GM23338 (cell line): ENCODE data around the gene ZFX. TPM values are rescaled to one million over a fixed set of nuclear protein-coding genes. Genes with fewer than 3 reads are reported as not detected.

Source experiments
- ATAC-seq: fragments of 200-7000 bp; cut with Tn5 transposase; 3 replicates; pipeline ENCODE4 v1.9.1; 2020
- DNase-seq: peaks from one replicate; pipeline ENCODE4 v3.0.0-alpha.2; 2015; ENCODE audit warnings: low spot score
- H2AFZ ChIP-seq: fragments of 200-600 bp; sonication (generic); 2 replicates; pipeline ENCODE4 v1.8.0; 2016; ENCODE audit warnings: antibody characterized with exemption, mild to moderate bottlenecking, moderate library complexity
- H3F3A ChIP-seq: fragments of 200-600 bp; sonication (generic); replicated peaks from 2 replicates; pipeline ENCODE4 v1.8.0; 2017; ENCODE audit warnings: antibody characterized with exemption, mixed run types, low read depth
- H3K27ac ChIP-seq: fragments of 200-600 bp; sonication (generic); 2 replicates; pipeline ENCODE4 v1.6.1; 2016; ENCODE audit warnings: low read depth
- H3K27me3 ChIP-seq: fragments of 200-600 bp; sonication (generic); 2 replicates; pipeline ENCODE4 v1.8.0; 2016; ENCODE audit warnings: mild to moderate bottlenecking, mixed run types, moderate library complexity; ENCODE audit not compliant: insufficient read depth
- H3K36me3 ChIP-seq: fragments of 200-600 bp; sonication (generic); 2 replicates; pipeline ENCODE4 v1.8.0; 2016; ENCODE audit warnings: mild to moderate bottlenecking; ENCODE audit not compliant: insufficient read depth
- H3K4me1 ChIP-seq: fragments of 200-600 bp; sonication (generic); 2 replicates; pipeline ENCODE4 v1.8.0; 2016; ENCODE audit warnings: mild to moderate bottlenecking, moderate library complexity; ENCODE audit not compliant: insufficient read depth
- H3K4me2 ChIP-seq: fragments of 200-600 bp; sonication (generic); 2 replicates; pipeline ENCODE4 v1.7.1; 2017; ENCODE audit warnings: mixed run types
- H3K4me3 ChIP-seq: fragments of 200-600 bp; sonication (generic); 2 replicates; pipeline ENCODE4 v1.6.1; 2016; ENCODE audit warnings: mixed run types
- H3K79me2 ChIP-seq: fragments of 200-600 bp; sonication (generic); replicated peaks from 2 replicates; pipeline ENCODE4 v1.8.0; 2017; ENCODE audit warnings: mild to moderate bottlenecking; ENCODE audit not compliant: insufficient read depth
- H3K9me2 ChIP-seq: fragments of 200-600 bp; sonication (generic); 2 replicates; pipeline ENCODE4 v1.8.0; 2017; ENCODE audit not compliant: insufficient read depth
- H4K20me1 ChIP-seq: fragments of 200-600 bp; sonication (generic); replicated peaks from 2 replicates; pipeline ENCODE4 v1.8.0; 2017; ENCODE audit warnings: mild to moderate bottlenecking; ENCODE audit not compliant: insufficient read depth
- H3K27ac Mint-ChIP-seq: 2 replicates; pipeline ENCODE4 v1.8.0; 2020; ENCODE audit warnings: inconsistent platforms, mild to moderate bottlenecking, moderate library complexity, mixed read lengths
- H3K27me3 Mint-ChIP-seq: 3 replicates; pipeline ENCODE4 v1.8.0; 2022; ENCODE audit warnings: low read depth, mild to moderate bottlenecking, moderate library complexity, mixed read lengths, inconsistent platforms; ENCODE audit not compliant: insufficient read depth, poor library complexity
- H3K36me3 Mint-ChIP-seq: 3 replicates; pipeline ENCODE4 v1.8.0; 2021; ENCODE audit warnings: low read depth, mild to moderate bottlenecking, inconsistent platforms, moderate library complexity, mixed read lengths
- H3K4me1 Mint-ChIP-seq: 3 replicates; pipeline ENCODE4 v1.8.0; 2020; ENCODE audit warnings: mild to moderate bottlenecking, inconsistent platforms, mixed read lengths
- H3K4me3 Mint-ChIP-seq: 3 replicates; pipeline ENCODE4 v1.8.0; 2021; ENCODE audit warnings: moderate library complexity, mild to moderate bottlenecking, inconsistent platforms, mixed read lengths
- H3K9me3 Mint-ChIP-seq: 3 replicates; pipeline ENCODE4 v1.8.0; 2020; ENCODE audit warnings: moderate library complexity, mild to moderate bottlenecking, inconsistent platforms, mixed read lengths
- CREB1 ChIP-seq: fragments of 250-450 bp; sonication (Bioruptor Pico); IDR thresholded peaks from 2 replicates; pipeline ENCODE4 v1.5.0; 2020; ENCODE audit warnings: low read depth, mild to moderate bottlenecking, moderate library complexity
- EZH2 ChIP-seq: fragments of 200-600 bp; sonication (generic); IDR thresholded peaks from one replicate; pipeline ENCODE4 v1.8.0; 2017; ENCODE audit warnings: antibody characterized with exemption, mild to moderate bottlenecking, low read depth; ENCODE audit not compliant: unreplicated experiment
- EZH2phosphoT487 ChIP-seq: fragments of 200-600 bp; sonication (generic); IDR thresholded peaks from one replicate; pipeline ENCODE4 v1.8.1; 2018; ENCODE audit warnings: antibody characterized with exemption; ENCODE audit not compliant: unreplicated experiment
- JUNB ChIP-seq: IDR thresholded peaks from one replicate; pipeline ENCODE4 v1.6.1; 2016; ENCODE audit warnings: antibody characterized with exemption; ENCODE audit not compliant: unreplicated experiment
- NANOG ChIP-seq: IDR thresholded peaks from 2 replicates; pipeline ENCODE4 v1.6.1; 2016; ENCODE audit warnings: antibody characterized with exemption, borderline replicate concordance
- POLR2AphosphoS5 ChIP-seq: IDR thresholded peaks from 2 replicates; pipeline ENCODE4 v1.6.1; 2016; ENCODE audit warnings: antibody characterized with exemption, low read depth
- STAT1 ChIP-seq: IDR thresholded peaks from one replicate; pipeline ENCODE4 v1.6.1; 2016; ENCODE audit warnings: antibody characterized with exemption; ENCODE audit not compliant: unreplicated experiment
- ZNF114 ChIP-seq: fragments of 250-450 bp; sonication (Bioruptor Pico); IDR thresholded peaks from 2 replicates; pipeline ENCODE4 v1.5.0; 2020; ENCODE audit warnings: mild to moderate bottlenecking, moderate library complexity
- ZNF331 ChIP-seq: fragments of 250-450 bp; sonication (Bioruptor Pico); IDR thresholded peaks from 2 replicates; pipeline ENCODE4 v1.5.0; 2020; ENCODE audit warnings: low read depth, mild to moderate bottlenecking, moderate library complexity
- polyA plus RNA-seq: library from polyadenylated mRNA; unstranded; fragments of >200 nt; fragmentation: Nextera tagmentation; extraction: Ambion mirVana; gene quantifications from 2 replicates; pipeline ENCODE4 v1.2.1, GENCODE V29; 2016
- total RNA-seq: library from RNA; depleted of rRNA; stranded (reverse); fragments of >200 nt; shearing (Covaris generic); gene quantifications from 2 replicates; pipeline ENCODE4 v1.2.3, GENCODE V29; 2014
- TF ChIP-seq, protein P1 (sequence below): IDR thresholded peaks from one replicate; pipeline ENCODE4 v1.6.1; 2018; ENCODE audit warnings: antibody characterized with exemption; ENCODE audit not compliant: unreplicated experiment
- TF ChIP-seq, protein P2 (sequence below), 2 experiments: fragments of 200-600 bp in 1 of 2; sonication (generic) in 1 of 2; conservative IDR thresholded peaks; 2 replicates each; pipeline versions ENCODE4 v1.5.1 to v1.6.1; 2016 to 2017; ENCODE audit warnings: antibody characterized with exemption in 2 of 2, low read depth in 2 of 2, mild to moderate bottlenecking in 2 of 2, moderate library complexity in 1 of 2
- TF ChIP-seq, protein P3 (sequence below): IDR thresholded peaks from 2 replicates; pipeline ENCODE4 v1.6.1; 2016; ENCODE audit warnings: antibody characterized with exemption
- TF ChIP-seq, protein P4 (sequence below): fragments of 250-450 bp; sonication (Bioruptor Pico); IDR thresholded peaks from 2 replicates; pipeline ENCODE4 v1.5.0; 2020; ENCODE audit warnings: mild to moderate bottlenecking, moderate library complexity

Gene ZFX
- total and polyA plus RNA-seq, 2 experiments from 2014 or later: 11.0 to 15.4 TPM

DNA sequence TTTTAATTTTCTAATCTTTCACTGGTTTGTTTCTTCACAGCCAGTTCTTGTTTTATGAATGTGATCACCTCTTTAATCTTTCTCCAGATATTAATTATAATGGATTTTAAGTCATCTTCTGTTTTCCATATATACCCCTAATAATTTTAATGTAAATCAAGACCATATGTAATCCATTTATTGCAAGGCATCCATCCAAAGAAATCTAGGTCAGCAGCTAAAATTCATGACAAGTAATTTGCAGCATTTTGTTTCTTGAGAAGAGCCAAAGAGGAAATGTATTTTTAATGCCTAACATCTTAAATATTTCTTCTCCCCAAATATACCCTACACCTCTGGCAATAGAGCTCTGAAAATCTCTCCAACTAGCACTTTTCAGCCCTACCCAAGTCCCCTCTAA lies 83.3 kb downstream of the ZFX start:
- no peaks in the 10 kb centered on the region for H3K36me3 ChIP-seq
- no peak overlapping the region for H3K4me3 ChIP-seq
- H3K27me3 ChIP-seq: no peaks in the 10 kb centered on the region
- no peak for DNase-seq
- Mint-ChIP-seq H3K36me3 (no peaks in the 10 kb centered on the region), H3K4me3 (no peak overlapping the region), H3K27ac (no peak overlapping the region), H3K4me1 (no peaks in the 10 kb centered on the region), H3K27me3 (peaks cover 2% of the 10 kb centered on the region), H3K9me3 (no peaks in the 10 kb centered on the region; the same call in 2 of the 3 replicates)
- H3K27ac ChIP-seq: no peak overlapping the region
- TF ChIP-seq ZNF331 (no peak), EZH2 (no peak), ZNF114 (CRISPR knock-in tag) (no peak), STAT1 (no peak), EZH2phosphoT487 (no peak), CREB1 (no peak), NANOG (no peak), JUNB (no peak), POLR2AphosphoS5 (no peak)
- TF ChIP-seq, protein P1, sequence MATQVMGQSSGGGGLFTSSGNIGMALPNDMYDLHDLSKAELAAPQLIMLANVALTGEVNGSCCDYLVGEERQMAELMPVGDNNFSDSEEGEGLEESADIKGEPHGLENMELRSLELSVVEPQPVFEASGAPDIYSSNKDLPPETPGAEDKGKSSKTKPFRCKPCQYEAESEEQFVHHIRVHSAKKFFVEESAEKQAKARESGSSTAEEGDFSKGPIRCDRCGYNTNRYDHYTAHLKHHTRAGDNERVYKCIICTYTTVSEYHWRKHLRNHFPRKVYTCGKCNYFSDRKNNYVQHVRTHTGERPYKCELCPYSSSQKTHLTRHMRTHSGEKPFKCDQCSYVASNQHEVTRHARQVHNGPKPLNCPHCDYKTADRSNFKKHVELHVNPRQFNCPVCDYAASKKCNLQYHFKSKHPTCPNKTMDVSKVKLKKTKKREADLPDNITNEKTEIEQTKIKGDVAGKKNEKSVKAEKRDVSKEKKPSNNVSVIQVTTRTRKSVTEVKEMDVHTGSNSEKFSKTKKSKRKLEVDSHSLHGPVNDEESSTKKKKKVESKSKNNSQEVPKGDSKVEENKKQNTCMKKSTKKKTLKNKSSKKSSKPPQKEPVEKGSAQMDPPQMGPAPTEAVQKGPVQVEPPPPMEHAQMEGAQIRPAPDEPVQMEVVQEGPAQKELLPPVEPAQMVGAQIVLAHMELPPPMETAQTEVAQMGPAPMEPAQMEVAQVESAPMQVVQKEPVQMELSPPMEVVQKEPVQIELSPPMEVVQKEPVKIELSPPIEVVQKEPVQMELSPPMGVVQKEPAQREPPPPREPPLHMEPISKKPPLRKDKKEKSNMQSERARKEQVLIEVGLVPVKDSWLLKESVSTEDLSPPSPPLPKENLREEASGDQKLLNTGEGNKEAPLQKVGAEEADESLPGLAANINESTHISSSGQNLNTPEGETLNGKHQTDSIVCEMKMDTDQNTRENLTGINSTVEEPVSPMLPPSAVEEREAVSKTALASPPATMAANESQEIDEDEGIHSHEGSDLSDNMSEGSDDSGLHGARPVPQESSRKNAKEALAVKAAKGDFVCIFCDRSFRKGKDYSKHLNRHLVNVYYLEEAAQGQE: no peak
- TF ChIP-seq, protein P2, sequence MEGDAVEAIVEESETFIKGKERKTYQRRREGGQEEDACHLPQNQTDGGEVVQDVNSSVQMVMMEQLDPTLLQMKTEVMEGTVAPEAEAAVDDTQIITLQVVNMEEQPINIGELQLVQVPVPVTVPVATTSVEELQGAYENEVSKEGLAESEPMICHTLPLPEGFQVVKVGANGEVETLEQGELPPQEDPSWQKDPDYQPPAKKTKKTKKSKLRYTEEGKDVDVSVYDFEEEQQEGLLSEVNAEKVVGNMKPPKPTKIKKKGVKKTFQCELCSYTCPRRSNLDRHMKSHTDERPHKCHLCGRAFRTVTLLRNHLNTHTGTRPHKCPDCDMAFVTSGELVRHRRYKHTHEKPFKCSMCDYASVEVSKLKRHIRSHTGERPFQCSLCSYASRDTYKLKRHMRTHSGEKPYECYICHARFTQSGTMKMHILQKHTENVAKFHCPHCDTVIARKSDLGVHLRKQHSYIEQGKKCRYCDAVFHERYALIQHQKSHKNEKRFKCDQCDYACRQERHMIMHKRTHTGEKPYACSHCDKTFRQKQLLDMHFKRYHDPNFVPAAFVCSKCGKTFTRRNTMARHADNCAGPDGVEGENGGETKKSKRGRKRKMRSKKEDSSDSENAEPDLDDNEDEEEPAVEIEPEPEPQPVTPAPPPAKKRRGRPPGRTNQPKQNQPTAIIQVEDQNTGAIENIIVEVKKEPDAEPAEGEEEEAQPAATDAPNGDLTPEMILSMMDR (conservative IDR thresholded peaks at IDR 0.05; ENCODE audit: low read depth in 2 of 2): no peak
- TF ChIP-seq, protein P3, sequence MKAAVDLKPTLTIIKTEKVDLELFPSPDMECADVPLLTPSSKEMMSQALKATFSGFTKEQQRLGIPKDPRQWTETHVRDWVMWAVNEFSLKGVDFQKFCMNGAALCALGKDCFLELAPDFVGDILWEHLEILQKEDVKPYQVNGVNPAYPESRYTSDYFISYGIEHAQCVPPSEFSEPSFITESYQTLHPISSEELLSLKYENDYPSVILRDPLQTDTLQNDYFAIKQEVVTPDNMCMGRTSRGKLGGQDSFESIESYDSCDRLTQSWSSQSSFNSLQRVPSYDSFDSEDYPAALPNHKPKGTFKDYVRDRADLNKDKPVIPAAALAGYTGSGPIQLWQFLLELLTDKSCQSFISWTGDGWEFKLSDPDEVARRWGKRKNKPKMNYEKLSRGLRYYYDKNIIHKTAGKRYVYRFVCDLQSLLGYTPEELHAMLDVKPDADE: no peak
- TF ChIP-seq, protein P4, sequence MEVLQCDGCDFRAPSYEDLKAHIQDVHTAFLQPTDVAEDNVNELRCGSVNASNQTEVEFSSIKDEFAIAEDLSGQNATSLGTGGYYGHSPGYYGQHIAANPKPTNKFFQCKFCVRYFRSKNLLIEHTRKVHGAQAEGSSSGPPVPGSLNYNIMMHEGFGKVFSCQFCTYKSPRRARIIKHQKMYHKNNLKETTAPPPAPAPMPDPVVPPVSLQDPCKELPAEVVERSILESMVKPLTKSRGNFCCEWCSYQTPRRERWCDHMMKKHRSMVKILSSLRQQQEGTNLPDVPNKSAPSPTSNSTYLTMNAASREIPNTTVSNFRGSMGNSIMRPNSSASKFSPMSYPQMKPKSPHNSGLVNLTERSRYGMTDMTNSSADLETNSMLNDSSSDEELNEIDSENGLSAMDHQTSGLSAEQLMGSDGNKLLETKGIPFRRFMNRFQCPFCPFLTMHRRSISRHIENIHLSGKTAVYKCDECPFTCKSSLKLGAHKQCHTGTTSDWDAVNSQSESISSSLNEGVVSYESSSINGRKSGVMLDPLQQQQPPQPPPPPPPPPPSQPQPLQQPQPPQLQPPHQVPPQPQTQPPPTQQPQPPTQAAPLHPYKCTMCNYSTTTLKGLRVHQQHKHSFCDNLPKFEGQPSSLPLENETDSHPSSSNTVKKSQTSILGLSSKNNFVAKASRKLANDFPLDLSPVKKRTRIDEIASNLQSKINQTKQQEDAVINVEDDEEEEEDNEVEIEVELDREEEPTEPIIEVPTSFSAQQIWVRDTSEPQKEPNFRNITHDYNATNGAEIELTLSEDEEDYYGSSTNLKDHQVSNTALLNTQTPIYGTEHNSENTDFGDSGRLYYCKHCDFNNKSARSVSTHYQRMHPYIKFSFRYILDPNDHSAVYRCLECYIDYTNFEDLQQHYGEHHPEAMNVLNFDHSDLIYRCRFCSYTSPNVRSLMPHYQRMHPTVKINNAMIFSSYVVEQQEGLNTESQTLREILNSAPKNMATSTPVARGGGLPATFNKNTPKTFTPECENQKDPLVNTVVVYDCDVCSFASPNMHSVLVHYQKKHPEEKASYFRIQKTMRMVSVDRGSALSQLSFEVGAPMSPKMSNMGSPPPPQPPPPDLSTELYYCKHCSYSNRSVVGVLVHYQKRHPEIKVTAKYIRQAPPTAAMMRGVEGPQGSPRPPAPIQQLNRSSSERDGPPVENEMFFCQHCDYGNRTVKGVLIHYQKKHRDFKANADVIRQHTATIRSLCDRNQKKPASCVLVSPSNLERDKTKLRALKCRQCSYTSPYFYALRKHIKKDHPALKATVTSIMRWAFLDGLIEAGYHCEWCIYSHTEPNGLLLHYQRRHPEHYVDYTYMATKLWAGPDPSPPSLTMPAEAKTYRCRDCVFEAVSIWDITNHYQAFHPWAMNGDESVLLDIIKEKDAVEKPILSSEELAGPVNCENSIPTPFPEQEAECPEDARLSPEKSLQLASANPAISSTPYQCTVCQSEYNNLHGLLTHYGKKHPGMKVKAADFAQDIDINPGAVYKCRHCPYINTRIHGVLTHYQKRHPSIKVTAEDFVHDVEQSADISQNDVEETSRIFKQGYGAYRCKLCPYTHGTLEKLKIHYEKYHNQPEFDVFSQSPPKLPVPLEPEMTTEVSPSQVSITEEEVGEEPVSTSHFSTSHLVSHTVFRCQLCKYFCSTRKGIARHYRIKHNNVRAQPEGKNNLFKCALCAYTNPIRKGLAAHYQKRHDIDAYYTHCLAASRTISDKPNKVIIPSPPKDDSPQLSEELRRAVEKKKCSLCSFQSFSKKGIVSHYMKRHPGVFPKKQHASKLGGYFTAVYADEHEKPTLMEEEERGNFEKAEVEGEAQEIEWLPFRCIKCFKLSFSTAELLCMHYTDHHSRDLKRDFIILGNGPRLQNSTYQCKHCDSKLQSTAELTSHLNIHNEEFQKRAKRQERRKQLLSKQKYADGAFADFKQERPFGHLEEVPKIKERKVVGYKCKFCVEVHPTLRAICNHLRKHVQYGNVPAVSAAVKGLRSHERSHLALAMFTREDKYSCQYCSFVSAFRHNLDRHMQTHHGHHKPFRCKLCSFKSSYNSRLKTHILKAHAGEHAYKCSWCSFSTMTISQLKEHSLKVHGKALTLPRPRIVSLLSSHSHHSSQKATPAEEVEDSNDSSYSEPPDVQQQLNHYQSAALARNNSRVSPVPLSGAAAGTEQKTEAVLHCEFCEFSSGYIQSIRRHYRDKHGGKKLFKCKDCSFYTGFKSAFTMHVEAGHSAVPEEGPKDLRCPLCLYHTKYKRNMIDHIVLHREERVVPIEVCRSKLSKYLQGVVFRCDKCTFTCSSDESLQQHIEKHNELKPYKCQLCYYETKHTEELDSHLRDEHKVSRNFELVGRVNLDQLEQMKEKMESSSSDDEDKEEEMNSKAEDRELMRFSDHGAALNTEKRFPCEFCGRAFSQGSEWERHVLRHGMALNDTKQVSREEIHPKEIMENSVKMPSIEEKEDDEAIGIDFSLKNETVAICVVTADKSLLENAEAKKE: no peak
- no peak for ATAC-seq
- no peaks in the 10 kb centered on the region for H3K9me2 ChIP-seq
- H3K4me2 ChIP-seq: no peak overlapping the region
- no peaks in the 10 kb centered on the region for H3K79me2 ChIP-seq
- no peaks in the 10 kb centered on the region for H3F3A ChIP-seq
- H4K20me1 ChIP-seq: no peaks in the 10 kb centered on the region
- H3K4me1 ChIP-seq: no peaks in the 10 kb centered on the region
- H2AFZ ChIP-seq: no peak overlapping the region
